Trophoblast cell (in vitro differentiated cells and primary cell): Measurements from ENCODE around the gene DTX4.
A peak's percentile ranks its signal among the peaks of the same experiment; 100 is the strongest.

ENCODE experiments used
- DNase-seq, 2 donors: peaks; one replicate each; pipeline ENCODE4 v3.0.0-alpha.2; 2016
- H2AFZ ChIP-seq: 2 replicates; pipeline ENCODE4 v1.6.1; 2013; ENCODE audit warnings: low read length, moderate library complexity, mild to moderate bottlenecking; ENCODE audit not compliant: insufficient read depth, poor library complexity
- H2AK5ac ChIP-seq: 2 replicates; pipeline ENCODE4 v1.6.1; 2013; ENCODE audit warnings: mild to moderate bottlenecking, low read length
- H2BK120ac ChIP-seq: 2 replicates; pipeline ENCODE4 v1.6.1; 2013; ENCODE audit warnings: low read length, mild to moderate bottlenecking, moderate library complexity; ENCODE audit not compliant: insufficient read depth, poor library complexity
- H2BK12ac ChIP-seq: 2 replicates; pipeline ENCODE4 v1.6.1; 2013; ENCODE audit warnings: mild to moderate bottlenecking, low read length, moderate library complexity
- H2BK5ac ChIP-seq: 2 replicates; pipeline ENCODE4 v1.6.1; 2013; ENCODE audit warnings: low read length, low read depth, moderate library complexity, mild to moderate bottlenecking; ENCODE audit not compliant: poor library complexity
- H3K14ac ChIP-seq: 2 replicates; pipeline ENCODE4 v1.6.1; 2013; ENCODE audit warnings: mild to moderate bottlenecking, low read length
- H3K18ac ChIP-seq: 2 replicates; pipeline ENCODE4 v1.6.1; 2013; ENCODE audit warnings: mild to moderate bottlenecking, low read length
- H3K23ac ChIP-seq: 2 replicates; pipeline ENCODE4 v1.6.1; 2013; ENCODE audit warnings: low read length
- H3K27ac ChIP-seq: 2 replicates; pipeline ENCODE4 v1.5.1; 2013; ENCODE audit warnings: low read depth, mild to moderate bottlenecking, inconsistent platforms, low read length, moderate library complexity
- H3K27me3 ChIP-seq: 2 replicates; pipeline ENCODE4 v1.6.1; 2013; ENCODE audit warnings: inconsistent platforms, mild to moderate bottlenecking, low read length, moderate library complexity; ENCODE audit not compliant: insufficient read depth
- H3K36me3 ChIP-seq, 2 experiments: 1 replicate in 1 of 2; 2 replicates in 1 of 2; pipeline ENCODE4 v1.6.1; 2013; ENCODE audit warnings: low read length in 2 of 2, mild to moderate bottlenecking in 2 of 2, moderate library complexity in 1 of 2; ENCODE audit not compliant: insufficient read depth in 2 of 2, control insufficient read depth in 1 of 2
- H3K4ac ChIP-seq: 2 replicates; pipeline ENCODE4 v1.6.1; 2013; ENCODE audit warnings: low read depth, mild to moderate bottlenecking, low read length, moderate library complexity
- H3K4me1 ChIP-seq, 2 experiments: 1 replicate in 1 of 2; 2 replicates in 1 of 2; pipeline ENCODE4 v1.6.1; 2013; ENCODE audit warnings: low read length in 2 of 2, mild to moderate bottlenecking in 2 of 2, moderate library complexity in 1 of 2; ENCODE audit not compliant: insufficient read depth in 2 of 2, control insufficient read depth in 1 of 2
- H3K4me2 ChIP-seq: 2 replicates; pipeline ENCODE4 v1.6.1; 2013; ENCODE audit warnings: inconsistent platforms, mild to moderate bottlenecking, low read length, moderate library complexity
- H3K4me3 ChIP-seq: 2 replicates; pipeline ENCODE4 v1.5.1; 2013; ENCODE audit warnings: mild to moderate bottlenecking, low read depth, low read length, inconsistent platforms
- H3K79me1 ChIP-seq: one replicate; pipeline ENCODE4 v1.6.1; 2013; ENCODE audit warnings: low read length
- H3K79me2 ChIP-seq: 2 replicates; pipeline ENCODE4 v1.6.1; 2013; ENCODE audit warnings: low read length, mild to moderate bottlenecking; ENCODE audit not compliant: control insufficient read depth, insufficient read depth, poor library complexity
- H3K9ac ChIP-seq: 2 replicates; pipeline ENCODE4 v1.6.1; 2013; ENCODE audit warnings: mild to moderate bottlenecking, low read length
- H3K9me3 ChIP-seq: 2 replicates; pipeline ENCODE4 v1.6.1; 2013; ENCODE audit warnings: low read depth, mild to moderate bottlenecking, control low read depth, inconsistent platforms, low read length; ENCODE audit not compliant: insufficient read depth
- H4K12ac ChIP-seq: 2 replicates; pipeline ENCODE4 v1.6.1; 2013; ENCODE audit warnings: low read depth, mild to moderate bottlenecking, low read length, moderate library complexity
- H4K8ac ChIP-seq: 2 replicates; pipeline ENCODE4 v1.6.1; 2013; ENCODE audit warnings: low read depth, mild to moderate bottlenecking, low read length, moderate library complexity
- H4K91ac ChIP-seq: one replicate; pipeline ENCODE4 v1.6.1; 2013; ENCODE audit warnings: low read depth, mild to moderate bottlenecking, low read length, moderate library complexity
- WGBS: extraction: QIAGEN DNeasy Blood & Tissue Kit; methylation state at CpG from one replicate; pipeline ENCODE4 v1.1.7; 2013; ENCODE audit warnings: missing lambda C conversion rate; ENCODE audit not compliant: insufficient read length, insufficient coverage; ENCODE audit errors: extremely low coverage; 5-methylcytosine and 5-hydroxymethylcytosine counted together

Gene DTX4

GRCh38 chr11:59193587-59194130 is 21.7 kb downstream of the DTX4 start:
- Histone ChIP-seq H3K27me3 (no peaks in the 10 kb centered on the region), H3K9me3 (peaks cover 3% of the 10 kb centered on the region), H3K4me2 (no peak overlapping the region), H3K79me2 (no peaks in the 10 kb centered on the region), H2BK5ac (no peak overlapping the region), H3K27ac (no peak overlapping the region), H3K4me3 (no peak overlapping the region), H3K23ac (no peak overlapping the region), H2AFZ (no peak overlapping the region), H2AK5ac (no peak overlapping the region), H3K14ac (no peak overlapping the region), H3K18ac (peak overlapping the region; percentile 44), H3K4ac (no peak overlapping the region), H4K91ac (no peak overlapping the region), H3K4me1 (peaks cover 20 to 26% of the 10 kb centered on the region in 2 experiments), H2BK12ac (no peak overlapping the region), H4K8ac (no peak overlapping the region), H3K36me3 (peaks cover 27 to 45% of the 10 kb centered on the region in 2 experiments), H3K9ac (no peak overlapping the region), H4K12ac (peak overlapping the region; percentile 26), H3K79me1 (peaks cover 17% of the 10 kb centered on the region), H2BK120ac (no peak overlapping the region)
- no peak for DNase-seq
- no CpG with 5 or more reads among the region's 10 CpGs for WGBS

- Histone ChIP-seq H2BK12ac (no peak overlapping the region), H3K4me3 (no peak overlapping the region), H4K12ac (no peak overlapping the region), H3K79me2 (no peaks in the 10 kb centered on the region), H4K8ac (no peak overlapping the region), H3K4me1 (peaks cover 10 to 12% of the 10 kb centered on the region in 2 experiments), H3K79me1 (peaks cover 10% of the 10 kb centered on the region), H4K91ac (no peak overlapping the region), H3K9ac (no peak overlapping the region), H3K4ac (no peak overlapping the region), H3K23ac (no peak overlapping the region), H3K14ac (no peak overlapping the region), H3K27ac (no peak overlapping the region), H3K36me3 (peaks cover 27 to 49% of the 10 kb centered on the region in 2 experiments), H3K9me3 (peaks cover 3% of the 10 kb centered on the region), H2BK120ac (no peak overlapping the region), H2AK5ac (no peak overlapping the region), H3K18ac (no peak overlapping the region), H2BK5ac (no peak overlapping the region), H3K27me3 (no peaks in the 10 kb centered on the region), H2AFZ (no peak overlapping the region), H3K4me2 (no peak overlapping the region)
- no CpG with 5 or more reads among the region's 4 CpGs for WGBS
- DNase-seq, result no peak
These were observed 23.7 kb downstream of the DTX4 start for GRCh38 chr11:59195586-59195985.

GRCh38 chr11:59196777-59197176 is 24.8 kb downstream of the DTX4 start:
- no peak overlapping the region for H3K9ac ChIP-seq
- H3K23ac ChIP-seq, result no peak overlapping the region
- no peaks in the 10 kb centered on the region for H3K79me2 ChIP-seq
- no peak overlapping the region for H3K27ac ChIP-seq
- H2BK120ac ChIP-seq, result no peak overlapping the region
- peaks cover 3% of the 10 kb centered on the region for H3K9me3 ChIP-seq
- no peak overlapping the region for H2AK5ac ChIP-seq
- H4K91ac ChIP-seq, result no peak overlapping the region
- H3K4me1 ChIP-seq, result peaks cover 9 to 12% of the 10 kb centered on the region in 2 experiments
- H3K36me3 ChIP-seq, result peaks cover 27 to 47% of the 10 kb centered on the region in 2 experiments
- no peak overlapping the region for H3K14ac ChIP-seq
- H3K18ac ChIP-seq, result no peak overlapping the region
- peaks cover 9% of the 10 kb centered on the region for H3K79me1 ChIP-seq
- no CpG with 5 or more reads among the region's 2 CpGs for WGBS
- no peak overlapping the region for H3K4ac ChIP-seq
- no peak overlapping the region for H4K8ac ChIP-seq
- H3K4me3 ChIP-seq, result no peak overlapping the region
- no peaks in the 10 kb centered on the region for H3K27me3 ChIP-seq
- H2AFZ ChIP-seq, result no peak overlapping the region
- no peak overlapping the region for H2BK12ac ChIP-seq
- no peak overlapping the region for H2BK5ac ChIP-seq
- no peak for DNase-seq
- H4K12ac ChIP-seq, result no peak overlapping the region
- H3K4me2 ChIP-seq, result no peak overlapping the region

GRCh38 chr11:59197991-59198390 is 26.1 kb downstream of the DTX4 start:
- Histone ChIP-seq H3K27me3 (no peaks in the 10 kb centered on the region), H3K4me3 (no peak overlapping the region), H3K79me1 (peaks cover 2% of the 10 kb centered on the region), H4K91ac (no peak overlapping the region), H2BK120ac (no peak overlapping the region), H3K9me3 (peaks cover 3% of the 10 kb centered on the region), H3K14ac (no peak overlapping the region), H3K23ac (no peak overlapping the region), H2BK5ac (no peak overlapping the region), H3K18ac (no peak overlapping the region), H3K9ac (no peak overlapping the region), H2AK5ac (no peak overlapping the region), H4K12ac (no peak overlapping the region), H3K4ac (no peak overlapping the region), H3K27ac (no peak overlapping the region), H4K8ac (no peak overlapping the region), H2AFZ (no peak overlapping the region), H3K4me2 (no peak overlapping the region), H2BK12ac (no peak overlapping the region), H3K36me3 (peaks cover 24 to 42% of the 10 kb centered on the region in 2 experiments), H3K79me2 (no peaks in the 10 kb centered on the region), H3K4me1 (peaks cover 3 to 6% of the 10 kb centered on the region in 2 experiments)
- DNase-seq, result no peak
- WGBS, result no CpG with 5 or more reads among the region's 9 CpGs
